ENCODE measurements around the gene TSACC.

The TSACC gene

DNA sequence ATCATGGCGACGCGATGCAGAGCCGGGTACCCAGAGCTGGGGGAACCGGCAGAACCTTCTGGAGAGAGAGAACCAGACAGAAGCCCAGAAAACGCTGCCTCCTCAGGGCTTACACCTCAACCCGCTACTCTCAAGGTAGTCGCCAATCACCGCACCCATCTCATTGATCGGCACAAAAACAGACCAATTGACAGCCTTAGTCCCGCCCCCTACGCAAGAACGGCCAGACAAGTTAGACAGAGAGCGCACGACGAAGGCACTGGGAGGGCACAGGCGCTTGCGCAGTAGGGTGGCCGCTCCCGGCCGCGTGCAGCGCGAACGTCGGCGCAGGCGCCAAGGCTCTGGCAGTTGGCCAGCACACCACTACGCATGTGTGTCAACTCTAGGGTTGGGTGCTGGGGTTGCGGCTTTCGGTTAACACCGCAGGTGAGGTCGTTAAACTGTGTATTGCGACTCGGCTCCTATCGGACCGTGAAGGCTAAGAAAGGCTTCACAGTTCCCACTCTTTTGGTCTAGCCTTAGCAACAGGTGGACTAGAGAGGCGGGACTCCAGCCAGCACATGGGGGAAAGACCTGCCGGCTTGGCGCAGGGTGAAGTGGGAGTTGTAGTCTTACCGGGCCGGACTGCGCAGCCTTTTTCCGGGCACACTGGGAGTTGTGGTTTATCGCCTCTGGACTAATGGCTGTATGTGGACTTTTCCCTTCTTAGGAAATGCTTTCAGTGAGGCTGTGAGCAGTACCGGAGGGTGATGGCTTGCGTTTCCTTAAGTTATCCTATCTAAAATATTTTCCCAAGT is at the start of gene TSACC, which contains the start of gene CCT3:
Gene TSACC, plus strand, starts transcription at position 347 of the 797 bp plus-strand sequence. CDS start 1,232 bp downstream, outside the sequence.
Gene CCT3, minus strand, starts transcription at position 113 of the 797 bp plus-strand sequence. Its CDS starts 108 bp downstream, at position 5.
- Histone ChIP-seq H3K27me3 (replicated peaks; ENCODE audit: control insufficient read depth, insufficient read depth, low read length) (no peaks in the 10 kb centered on the region), H3K36me3 (ENCODE audit: control insufficient read depth, insufficient read depth, low read length, severe bottlenecking) (peaks cover 24% of the 10 kb centered on the region), H3K4me3 (ENCODE audit: low read length) (peak within 1 kb of the TSS; percentile 100), H3K9me3 (ENCODE audit: control insufficient read depth, low read length) (no peaks in the 10 kb centered on the region), H3K4me1 (ENCODE audit: control insufficient read depth, insufficient read depth, low read length) (peaks cover 16% of the 10 kb centered on the region), H3K9ac (ENCODE audit: low read length) (peak within 1 kb of the TSS; percentile 99)
- DNase-seq (ENCODE audit: low read depth), result peak; percentile 99

DNA sequence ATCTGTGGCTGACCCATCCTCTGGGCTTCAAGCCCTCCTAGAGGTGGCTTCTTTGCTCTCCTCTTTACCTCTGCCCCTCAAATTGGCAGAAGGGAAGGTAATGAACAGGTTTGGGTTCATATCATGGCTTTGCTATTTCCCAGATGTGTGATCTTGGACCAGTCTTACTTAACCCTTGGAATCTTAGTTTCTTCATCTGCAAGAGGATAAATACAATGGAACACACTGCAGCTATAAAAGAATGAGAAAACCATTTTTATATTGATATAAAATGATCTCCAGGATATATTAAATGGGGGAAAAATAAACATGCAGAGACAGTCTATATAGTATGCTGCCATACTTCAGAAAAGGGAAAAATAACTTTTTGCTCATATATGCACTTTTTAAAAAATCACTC is 48.5 kb upstream of the TSACC start:
- H3K4me1 ChIP-seq (ENCODE audit: control insufficient read depth, insufficient read depth, low read length), result peaks cover 22% of the 10 kb centered on the region
- H3K9me3 ChIP-seq (ENCODE audit: control insufficient read depth, low read length), result no peaks in the 10 kb centered on the region
- H3K4me3 ChIP-seq (ENCODE audit: low read length), result no peak overlapping the region
- no peak overlapping the region for H3K9ac ChIP-seq (ENCODE audit: low read length)
- no peaks in the 10 kb centered on the region for H3K27me3 ChIP-seq (replicated peaks; ENCODE audit: control insufficient read depth, insufficient read depth, low read length)
- peaks cover 3% of the 10 kb centered on the region for H3K36me3 ChIP-seq (ENCODE audit: control insufficient read depth, insufficient read depth, low read length, severe bottlenecking)
- DNase-seq (ENCODE audit: low read depth), result no peak

DNA sequence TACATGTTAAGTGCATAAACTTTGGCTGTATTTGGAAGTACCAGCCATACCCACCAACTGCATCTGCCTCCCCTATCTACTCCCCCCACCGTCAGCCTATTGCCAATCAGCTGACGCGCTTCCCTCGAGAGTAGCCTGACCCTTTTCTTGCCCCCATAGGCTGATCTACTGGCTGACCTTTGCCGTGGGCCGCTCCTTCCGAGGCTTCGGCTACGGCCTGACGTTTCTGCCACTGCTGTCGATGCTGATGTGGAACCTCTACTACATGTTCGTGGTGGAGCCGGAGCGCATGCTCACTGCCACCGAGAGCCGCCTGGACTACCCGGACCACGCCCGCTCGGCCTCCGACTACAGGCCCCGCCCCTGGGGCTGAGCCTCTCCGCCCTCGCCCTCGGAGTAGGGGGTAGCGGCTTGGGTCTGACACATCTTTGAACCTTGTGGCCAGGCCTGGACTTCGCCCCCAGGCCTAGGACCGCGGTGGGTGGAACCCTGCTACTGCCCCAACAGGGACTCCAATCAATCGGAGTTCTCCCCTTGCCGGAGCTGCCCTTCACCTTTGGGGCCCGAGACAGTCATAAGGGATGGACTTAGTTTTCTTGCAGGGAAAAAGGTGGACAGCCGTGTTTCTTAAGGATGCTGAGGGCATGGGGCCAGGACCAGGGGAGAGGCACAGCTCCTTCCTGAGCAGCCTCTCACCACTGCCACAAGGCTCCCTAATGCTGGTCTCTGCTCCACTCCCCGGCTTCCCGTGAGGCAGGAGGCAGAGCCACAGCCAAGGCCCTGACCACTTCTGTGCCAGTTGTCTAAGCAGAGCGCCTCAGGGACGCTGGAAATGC is 46.9 kb upstream of the TSACC start:
- Histone ChIP-seq H3K4me1 (ENCODE audit: control insufficient read depth, insufficient read depth, low read length) (peaks cover 25% of the 10 kb centered on the region), H3K9me3 (ENCODE audit: control insufficient read depth, low read length) (no peaks in the 10 kb centered on the region), H3K9ac (ENCODE audit: low read length) (peak overlapping the region; percentile 78), H3K27me3 (replicated peaks; ENCODE audit: control insufficient read depth, insufficient read depth, low read length) (no peaks in the 10 kb centered on the region), H3K36me3 (ENCODE audit: control insufficient read depth, insufficient read depth, low read length, severe bottlenecking) (peaks cover 3% of the 10 kb centered on the region), H3K4me3 (ENCODE audit: low read length) (peak overlapping the region; percentile 81)
- DNase-seq (ENCODE audit: low read depth), result peak; percentile 95

DNA sequence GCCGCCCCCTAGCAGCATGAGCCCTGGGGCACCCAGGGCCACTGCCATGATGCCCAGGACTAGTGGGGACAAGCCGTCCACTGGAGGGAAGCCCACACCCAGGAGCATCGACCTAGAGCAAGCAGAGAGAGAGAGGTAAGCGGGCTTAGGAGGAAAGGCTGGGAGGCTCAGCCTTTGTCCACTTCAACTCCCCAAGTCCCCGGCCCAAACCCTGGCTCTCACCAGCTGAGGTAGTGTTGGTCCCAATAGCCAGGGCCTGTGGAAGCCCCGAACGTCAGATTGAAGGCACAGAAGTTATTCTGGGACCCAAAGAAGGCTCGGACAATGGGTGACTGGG is 45.3 kb upstream of the TSACC start:
- peaks cover 3% of the 10 kb centered on the region for H3K36me3 ChIP-seq (ENCODE audit: control insufficient read depth, insufficient read depth, low read length, severe bottlenecking)
- H3K27me3 ChIP-seq (replicated peaks; ENCODE audit: control insufficient read depth, insufficient read depth, low read length), result no peaks in the 10 kb centered on the region
- H3K4me1 ChIP-seq (ENCODE audit: control insufficient read depth, insufficient read depth, low read length), result peaks cover 25% of the 10 kb centered on the region
- no peak overlapping the region for H3K4me3 ChIP-seq (ENCODE audit: low read length)
- H3K9me3 ChIP-seq (ENCODE audit: control insufficient read depth, low read length), result no peaks in the 10 kb centered on the region
- H3K9ac ChIP-seq (ENCODE audit: low read length), result no peak overlapping the region
- DNase-seq (ENCODE audit: low read depth), result no peak

DNA sequence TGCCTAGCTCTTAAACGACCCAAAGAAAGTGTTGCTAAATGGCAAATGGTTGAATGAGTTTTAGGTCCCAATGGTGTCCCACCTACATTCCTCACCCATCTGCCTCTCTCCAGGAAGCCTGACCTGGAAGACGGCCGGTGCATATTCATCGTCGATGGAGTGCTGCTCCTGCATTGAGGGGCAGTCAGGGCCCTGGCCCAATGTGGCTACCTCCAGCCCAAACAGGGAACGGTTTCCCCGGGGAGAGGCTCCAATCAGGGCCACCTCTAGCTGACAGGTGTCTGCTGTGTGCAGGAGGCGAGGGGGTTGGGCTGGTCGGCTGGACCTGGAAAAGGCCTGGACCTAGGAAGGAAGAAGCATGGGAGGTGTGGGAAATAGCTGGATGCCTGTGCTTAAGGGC is 44.4 kb upstream of the TSACC start:
- peaks cover 2% of the 10 kb centered on the region for H3K36me3 ChIP-seq (ENCODE audit: control insufficient read depth, insufficient read depth, low read length, severe bottlenecking)
- no peak overlapping the region for H3K4me3 ChIP-seq (ENCODE audit: low read length)
- peaks cover 25% of the 10 kb centered on the region for H3K4me1 ChIP-seq (ENCODE audit: control insufficient read depth, insufficient read depth, low read length)
- no peaks in the 10 kb centered on the region for H3K27me3 ChIP-seq (replicated peaks; ENCODE audit: control insufficient read depth, insufficient read depth, low read length)
- no peaks in the 10 kb centered on the region for H3K9me3 ChIP-seq (ENCODE audit: control insufficient read depth, low read length)
- no peak for DNase-seq (ENCODE audit: low read depth)
- no peak overlapping the region for H3K9ac ChIP-seq (ENCODE audit: low read length)

DNA sequence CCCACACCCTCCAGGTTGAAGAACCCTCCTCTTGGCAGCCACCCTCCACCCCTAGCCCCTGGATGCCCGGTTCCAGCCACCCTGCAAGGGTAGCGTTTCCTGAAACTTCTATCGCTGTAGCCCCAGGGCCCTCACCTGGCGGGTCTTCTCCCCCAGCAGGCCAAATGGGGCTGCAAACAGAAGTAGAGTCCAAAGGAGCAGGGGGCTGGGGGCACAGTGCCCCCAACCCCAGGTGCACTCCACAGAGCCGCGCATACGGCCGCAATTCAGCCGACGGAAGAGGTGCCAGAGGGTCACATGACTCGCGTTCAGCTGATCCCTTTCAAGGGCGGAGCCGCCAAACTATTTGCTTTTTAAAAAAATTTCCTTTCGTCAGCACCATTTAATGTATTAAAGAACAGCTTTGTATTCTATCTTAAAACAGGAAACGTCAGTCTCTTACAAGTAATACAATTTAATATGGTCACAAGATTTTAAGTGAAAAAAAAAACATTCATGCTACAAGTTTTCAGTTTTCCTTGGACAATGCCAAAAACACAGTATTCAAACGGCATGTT is 42.9 kb upstream of the TSACC start, which contains the start of gene GLMP:
Gene GLMP, minus strand, starts transcription at position 289 of the 557 bp plus-strand sequence. Its CDS starts 34 bp downstream, at position 255.
- no peaks in the 10 kb centered on the region for H3K36me3 ChIP-seq (ENCODE audit: control insufficient read depth, insufficient read depth, low read length, severe bottlenecking)
- H3K9ac ChIP-seq (ENCODE audit: low read length), result peak within 1 kb of the TSS; percentile 92
- no peaks in the 10 kb centered on the region for H3K27me3 ChIP-seq (replicated peaks; ENCODE audit: control insufficient read depth, insufficient read depth, low read length)
- H3K4me1 ChIP-seq (ENCODE audit: control insufficient read depth, insufficient read depth, low read length), result peaks cover 25% of the 10 kb centered on the region
- DNase-seq (ENCODE audit: low read depth), result peak; percentile 87
- H3K4me3 ChIP-seq (ENCODE audit: low read length), result peak within 1 kb of the TSS; percentile 91
- H3K9me3 ChIP-seq (ENCODE audit: control insufficient read depth, low read length), result no peaks in the 10 kb centered on the region

DNA sequence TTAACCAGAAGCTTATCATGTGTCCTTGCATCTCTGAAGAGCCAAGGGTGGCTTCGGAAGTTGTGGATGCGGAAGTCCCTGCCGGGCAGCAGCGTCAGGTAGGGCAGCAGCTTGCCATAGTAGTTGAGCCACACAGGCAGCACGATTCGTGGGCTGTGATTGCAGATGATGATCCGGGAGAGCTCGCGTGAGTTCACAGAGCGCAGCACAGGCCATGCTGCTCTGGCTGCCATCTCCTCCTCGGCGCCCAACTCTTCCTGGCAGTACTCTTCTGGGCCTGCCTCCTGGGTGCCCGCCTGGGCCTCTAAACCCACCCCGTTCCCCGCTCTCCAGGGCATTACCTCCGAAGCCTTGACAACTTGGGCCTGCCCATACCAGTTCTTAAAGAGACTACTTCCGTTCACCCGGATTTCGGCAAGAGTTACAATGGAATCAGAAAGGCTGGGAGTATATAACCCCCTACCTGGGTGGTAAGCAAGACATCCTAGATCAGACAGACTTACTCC is 39.4 kb upstream of the TSACC start, which contains the start of gene VHLL:
Gene VHLL, minus strand, starts transcription at position 456 of the 506 bp plus-strand sequence. Its CDS starts 118 bp downstream, at position 338.
- H3K9ac ChIP-seq (ENCODE audit: low read length), result no peak within 1 kb of the TSS
- peaks cover 3% of the 10 kb centered on the region for H3K36me3 ChIP-seq (ENCODE audit: control insufficient read depth, insufficient read depth, low read length, severe bottlenecking)
- H3K27me3 ChIP-seq (replicated peaks; ENCODE audit: control insufficient read depth, insufficient read depth, low read length), result no peaks in the 10 kb centered on the region
- H3K9me3 ChIP-seq (ENCODE audit: control insufficient read depth, low read length), result no peaks in the 10 kb centered on the region
- DNase-seq (ENCODE audit: low read depth), result no peak
- peaks cover 11% of the 10 kb centered on the region for H3K4me1 ChIP-seq (ENCODE audit: control insufficient read depth, insufficient read depth, low read length)
- H3K4me3 ChIP-seq (ENCODE audit: low read length), result no peak within 1 kb of the TSS

DNA sequence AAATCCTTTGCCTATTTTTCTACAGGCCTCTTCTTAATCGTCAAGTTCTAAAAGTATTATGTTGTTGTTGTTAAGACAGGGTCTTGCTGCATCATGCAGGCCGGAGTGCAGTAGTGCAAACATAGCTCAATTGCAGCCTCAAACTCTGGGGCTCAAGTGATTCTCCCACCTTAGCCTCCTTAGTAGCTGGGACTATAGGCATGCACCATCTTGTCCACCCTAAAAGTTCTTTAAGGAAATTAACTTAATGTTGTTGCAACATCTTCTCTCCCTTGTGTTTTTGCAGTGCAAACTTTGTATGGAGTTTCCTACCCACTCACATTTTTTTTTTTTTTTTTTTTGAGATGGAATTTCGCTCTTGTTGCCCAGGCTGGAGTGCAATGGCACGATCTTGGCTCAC is 35.1 kb upstream of the TSACC start:
- no peaks in the 10 kb centered on the region for H3K27me3 ChIP-seq (replicated peaks; ENCODE audit: control insufficient read depth, insufficient read depth, low read length)
- no peaks in the 10 kb centered on the region for H3K9me3 ChIP-seq (ENCODE audit: control insufficient read depth, low read length)
- no peak overlapping the region for H3K9ac ChIP-seq (ENCODE audit: low read length)
- no peak overlapping the region for H3K4me3 ChIP-seq (ENCODE audit: low read length)
- no peaks in the 10 kb centered on the region for H3K4me1 ChIP-seq (ENCODE audit: control insufficient read depth, insufficient read depth, low read length)
- DNase-seq (ENCODE audit: low read depth), result no peak
- H3K36me3 ChIP-seq (ENCODE audit: control insufficient read depth, insufficient read depth, low read length, severe bottlenecking), result peaks cover 26% of the 10 kb centered on the region

DNA sequence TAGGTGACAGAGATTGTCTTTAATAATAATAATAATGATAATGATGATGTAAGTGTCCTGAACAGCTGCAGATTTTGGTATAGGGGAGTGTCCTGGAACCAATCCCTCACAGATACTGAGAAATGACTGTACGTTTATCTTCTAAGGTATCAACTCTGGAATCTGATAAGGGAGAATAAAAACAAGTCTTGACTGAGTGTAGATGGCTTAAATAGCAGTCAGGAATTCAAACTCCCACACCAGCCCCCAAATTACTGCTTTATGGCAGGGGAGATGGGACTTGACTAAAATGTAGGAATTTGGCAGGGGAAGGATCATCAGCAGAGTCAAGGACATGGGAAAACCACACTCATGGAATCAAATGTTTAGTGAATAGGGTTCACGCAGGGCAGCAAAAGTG is 33.1 kb upstream of the TSACC start:
- Histone ChIP-seq H3K4me3 (ENCODE audit: low read length) (no peak overlapping the region), H3K27me3 (replicated peaks; ENCODE audit: control insufficient read depth, insufficient read depth, low read length) (no peaks in the 10 kb centered on the region), H3K9me3 (ENCODE audit: control insufficient read depth, low read length) (no peaks in the 10 kb centered on the region), H3K4me1 (ENCODE audit: control insufficient read depth, insufficient read depth, low read length) (no peaks in the 10 kb centered on the region), H3K36me3 (ENCODE audit: control insufficient read depth, insufficient read depth, low read length, severe bottlenecking) (peaks cover 44% of the 10 kb centered on the region), H3K9ac (ENCODE audit: low read length) (no peak overlapping the region)
- DNase-seq (ENCODE audit: low read depth), result no peak

DNA sequence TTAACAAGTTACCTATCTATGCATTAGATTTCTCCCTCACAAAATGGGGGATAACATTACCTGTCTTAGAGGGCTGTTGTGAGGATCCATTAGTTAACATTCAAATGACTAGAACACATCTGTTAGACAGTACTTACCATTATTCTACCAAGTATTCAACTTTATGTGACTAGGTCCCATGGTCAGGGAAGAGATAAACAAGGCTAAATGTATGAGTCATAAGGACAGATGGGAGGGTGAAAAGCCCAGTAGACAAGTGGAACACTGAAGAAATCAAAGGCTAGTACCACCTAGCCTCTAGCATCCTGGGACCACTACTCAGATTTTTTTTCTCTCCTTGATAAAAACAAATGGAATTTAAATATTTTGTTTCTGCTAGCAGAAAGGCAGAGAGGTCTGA is 30.2 kb upstream of the TSACC start:
- Histone ChIP-seq H3K4me1 (ENCODE audit: control insufficient read depth, insufficient read depth, low read length) (peaks cover 9% of the 10 kb centered on the region), H3K9ac (ENCODE audit: low read length) (no peak overlapping the region), H3K27me3 (replicated peaks; ENCODE audit: control insufficient read depth, insufficient read depth, low read length) (no peaks in the 10 kb centered on the region), H3K36me3 (ENCODE audit: control insufficient read depth, insufficient read depth, low read length, severe bottlenecking) (peaks cover 73% of the 10 kb centered on the region), H3K9me3 (ENCODE audit: control insufficient read depth, low read length) (no peaks in the 10 kb centered on the region), H3K4me3 (ENCODE audit: low read length) (no peak overlapping the region)
- DNase-seq (ENCODE audit: low read depth), result peak; percentile 27

DNA sequence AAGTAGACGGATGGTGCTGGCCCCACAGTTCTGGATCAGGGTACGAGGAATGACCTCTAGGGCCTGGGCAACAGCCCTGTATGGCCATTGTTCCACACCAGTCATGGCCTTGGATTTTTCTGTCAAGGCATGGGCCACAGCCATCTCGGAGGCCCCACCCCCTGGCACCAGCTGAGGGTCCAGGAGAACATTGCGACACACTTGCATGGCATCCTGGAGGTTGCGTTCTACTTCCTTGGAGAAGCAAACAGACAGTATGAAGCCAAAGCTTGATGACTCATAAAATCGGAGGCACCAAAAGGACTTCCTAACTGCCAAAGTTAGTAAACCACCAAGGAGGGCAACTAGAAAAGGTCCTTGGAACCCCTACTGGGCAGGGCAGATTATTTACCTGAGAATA is 27.4 kb upstream of the TSACC start:
- Histone ChIP-seq H3K9ac (ENCODE audit: low read length) (no peak overlapping the region), H3K4me3 (ENCODE audit: low read length) (no peak overlapping the region), H3K27me3 (replicated peaks; ENCODE audit: control insufficient read depth, insufficient read depth, low read length) (no peaks in the 10 kb centered on the region), H3K9me3 (ENCODE audit: control insufficient read depth, low read length) (no peaks in the 10 kb centered on the region), H3K36me3 (ENCODE audit: control insufficient read depth, insufficient read depth, low read length, severe bottlenecking) (peaks cover 92% of the 10 kb centered on the region), H3K4me1 (ENCODE audit: control insufficient read depth, insufficient read depth, low read length) (peaks cover 9% of the 10 kb centered on the region)
- DNase-seq (ENCODE audit: low read depth), result peak; percentile 39

Data from adipocyte (in vitro differentiated cells).